Osteoblast (primary cell): ENCODE results near the gene CAPN9. TPM values are rescaled to one million over a fixed set of nuclear protein-coding genes. Genes with fewer than 3 reads are reported as not detected.

Experiments used
- DNase-seq: peaks from one replicate; pipeline ENCODE4 v3.0.0; 2011; ENCODE audit warnings: low spot score, mixed read lengths; ENCODE audit not compliant: insufficient read length; ENCODE audit errors: missing footprints
- H2AFZ ChIP-seq: 2 replicates; pipeline ENCODE4 v1.6.0; 2011; ENCODE audit warnings: mild to moderate bottlenecking, low read length
- H3K27ac ChIP-seq: 2 replicates; pipeline ENCODE4 v1.5.1; 2011; ENCODE audit warnings: mild to moderate bottlenecking, low read depth, low read length, moderate library complexity
- H3K27me3 ChIP-seq: 2 replicates; pipeline ENCODE4 v1.6.0; 2012; ENCODE audit warnings: mild to moderate bottlenecking, control low read depth, inconsistent platforms, low read length, moderate library complexity; ENCODE audit not compliant: insufficient read depth
- H3K36me3 ChIP-seq: 2 replicates; pipeline ENCODE4 v1.5.1; 2011; ENCODE audit warnings: mild to moderate bottlenecking, low read length, control low read depth, moderate library complexity; ENCODE audit not compliant: insufficient read depth
- H3K4me1 ChIP-seq: 2 replicates; pipeline ENCODE4 v1.5.1; 2011; ENCODE audit warnings: mild to moderate bottlenecking, low read length, control low read depth, moderate library complexity; ENCODE audit not compliant: insufficient read depth
- H3K4me2 ChIP-seq: 2 replicates; pipeline ENCODE4 v1.6.0; 2011; ENCODE audit warnings: mild to moderate bottlenecking, low read length; ENCODE audit not compliant: insufficient read depth
- H3K4me3 ChIP-seq: fragments of 200-600 bp; sonication (generic); 3 replicates; pipeline ENCODE4 v1.5.1; 2012; ENCODE audit warnings: mild to moderate bottlenecking, low read length, inconsistent platforms; ENCODE audit not compliant: insufficient read depth
- H3K79me2 ChIP-seq: 2 replicates; pipeline ENCODE4 v1.6.0; 2012; ENCODE audit warnings: mild to moderate bottlenecking, low read length, control low read depth, inconsistent platforms; ENCODE audit not compliant: insufficient read depth
- H3K9me3 ChIP-seq: 2 replicates; pipeline ENCODE4 v1.5.1; 2011; ENCODE audit warnings: low read depth, low read length, control low read depth
- H4K20me1 ChIP-seq: 2 replicates; pipeline ENCODE4 v1.6.0; 2012; ENCODE audit warnings: mild to moderate bottlenecking, low read length, control low read depth; ENCODE audit not compliant: insufficient read depth
- total RNA-seq: library from RNA; depleted of rRNA; stranded (reverse); fragments of >200 nt; gene quantifications from 2 replicates; pipeline ENCODE4 v1.2.3, GENCODE V29; 2012
- TF ChIP-seq, protein P1 (sequence below): IDR thresholded peaks from 2 replicates; pipeline ENCODE4 v1.5.1; 2011; ENCODE audit warnings: mild to moderate bottlenecking, low read depth, low read length, moderate library complexity; ENCODE audit errors: extremely low read depth

CAPN9 gene
- total RNA-seq, 1 donor: not detected

DNA sequence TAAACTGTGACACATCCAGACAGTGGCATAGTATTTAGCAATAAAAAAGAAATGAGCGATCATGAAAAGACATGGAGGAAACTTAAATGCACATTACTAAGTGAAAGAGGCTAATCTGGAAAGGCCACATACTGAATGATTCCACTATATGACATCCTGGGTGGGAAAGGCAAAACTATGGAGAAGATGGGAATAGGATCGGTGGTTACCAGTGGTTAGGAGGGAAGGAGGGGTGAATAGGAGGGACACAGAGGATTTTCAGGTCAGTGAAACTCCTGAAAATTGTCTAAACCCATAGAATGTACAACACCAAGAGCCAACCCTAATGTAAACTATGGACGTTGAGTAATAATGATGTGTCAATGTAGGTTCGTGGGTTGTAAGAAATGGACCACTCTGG lies 47.1 kb upstream of the CAPN9 start:
- no peaks in the 10 kb centered on the region for H3K79me2 ChIP-seq
- H3K9me3 ChIP-seq: no peaks in the 10 kb centered on the region
- no peak for DNase-seq
- no peak overlapping the region for H3K4me2 ChIP-seq
- no peaks in the 10 kb centered on the region for H3K36me3 ChIP-seq
- no peak overlapping the region for H3K27ac ChIP-seq
- H4K20me1 ChIP-seq: no peaks in the 10 kb centered on the region
- no peaks in the 10 kb centered on the region for H3K4me1 ChIP-seq
- H3K4me3 ChIP-seq: no peak overlapping the region
- TF ChIP-seq, protein P1, sequence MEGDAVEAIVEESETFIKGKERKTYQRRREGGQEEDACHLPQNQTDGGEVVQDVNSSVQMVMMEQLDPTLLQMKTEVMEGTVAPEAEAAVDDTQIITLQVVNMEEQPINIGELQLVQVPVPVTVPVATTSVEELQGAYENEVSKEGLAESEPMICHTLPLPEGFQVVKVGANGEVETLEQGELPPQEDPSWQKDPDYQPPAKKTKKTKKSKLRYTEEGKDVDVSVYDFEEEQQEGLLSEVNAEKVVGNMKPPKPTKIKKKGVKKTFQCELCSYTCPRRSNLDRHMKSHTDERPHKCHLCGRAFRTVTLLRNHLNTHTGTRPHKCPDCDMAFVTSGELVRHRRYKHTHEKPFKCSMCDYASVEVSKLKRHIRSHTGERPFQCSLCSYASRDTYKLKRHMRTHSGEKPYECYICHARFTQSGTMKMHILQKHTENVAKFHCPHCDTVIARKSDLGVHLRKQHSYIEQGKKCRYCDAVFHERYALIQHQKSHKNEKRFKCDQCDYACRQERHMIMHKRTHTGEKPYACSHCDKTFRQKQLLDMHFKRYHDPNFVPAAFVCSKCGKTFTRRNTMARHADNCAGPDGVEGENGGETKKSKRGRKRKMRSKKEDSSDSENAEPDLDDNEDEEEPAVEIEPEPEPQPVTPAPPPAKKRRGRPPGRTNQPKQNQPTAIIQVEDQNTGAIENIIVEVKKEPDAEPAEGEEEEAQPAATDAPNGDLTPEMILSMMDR: no peak
- no peak overlapping the region for H2AFZ ChIP-seq
- no peaks in the 10 kb centered on the region for H3K27me3 ChIP-seq

DNA sequence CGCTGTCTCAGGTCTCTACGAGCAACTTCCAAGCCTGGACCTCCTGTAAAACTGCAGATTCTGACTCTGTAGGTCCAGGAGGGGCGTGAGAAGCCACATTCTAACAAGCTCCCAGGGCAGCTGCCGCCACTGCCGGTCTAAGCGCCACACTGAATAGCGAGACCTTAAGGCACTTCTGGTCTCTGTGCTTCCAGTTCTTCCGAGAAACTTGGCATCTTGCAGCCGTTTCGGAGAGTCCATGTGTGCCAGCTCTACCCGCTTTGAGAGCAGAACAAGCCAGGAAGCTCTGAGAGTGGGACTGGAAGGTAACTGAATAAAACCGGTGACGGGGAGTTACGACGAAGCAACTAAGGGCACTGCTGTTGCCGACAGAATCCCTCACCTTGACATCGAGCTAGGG lies 45.8 kb upstream of the CAPN9 start:
- DNase-seq: no peak
- H2AFZ ChIP-seq: no peak overlapping the region
- no peaks in the 10 kb centered on the region for H4K20me1 ChIP-seq
- H3K36me3 ChIP-seq: no peaks in the 10 kb centered on the region
- no peaks in the 10 kb centered on the region for H3K27me3 ChIP-seq
- H3K9me3 ChIP-seq: no peaks in the 10 kb centered on the region
- no peaks in the 10 kb centered on the region for H3K4me1 ChIP-seq
- H3K27ac ChIP-seq: no peak overlapping the region
- TF ChIP-seq, protein P1: no peak
- no peak overlapping the region for H3K4me2 ChIP-seq
- no peak overlapping the region for H3K4me3 ChIP-seq
- no peaks in the 10 kb centered on the region for H3K79me2 ChIP-seq

DNA sequence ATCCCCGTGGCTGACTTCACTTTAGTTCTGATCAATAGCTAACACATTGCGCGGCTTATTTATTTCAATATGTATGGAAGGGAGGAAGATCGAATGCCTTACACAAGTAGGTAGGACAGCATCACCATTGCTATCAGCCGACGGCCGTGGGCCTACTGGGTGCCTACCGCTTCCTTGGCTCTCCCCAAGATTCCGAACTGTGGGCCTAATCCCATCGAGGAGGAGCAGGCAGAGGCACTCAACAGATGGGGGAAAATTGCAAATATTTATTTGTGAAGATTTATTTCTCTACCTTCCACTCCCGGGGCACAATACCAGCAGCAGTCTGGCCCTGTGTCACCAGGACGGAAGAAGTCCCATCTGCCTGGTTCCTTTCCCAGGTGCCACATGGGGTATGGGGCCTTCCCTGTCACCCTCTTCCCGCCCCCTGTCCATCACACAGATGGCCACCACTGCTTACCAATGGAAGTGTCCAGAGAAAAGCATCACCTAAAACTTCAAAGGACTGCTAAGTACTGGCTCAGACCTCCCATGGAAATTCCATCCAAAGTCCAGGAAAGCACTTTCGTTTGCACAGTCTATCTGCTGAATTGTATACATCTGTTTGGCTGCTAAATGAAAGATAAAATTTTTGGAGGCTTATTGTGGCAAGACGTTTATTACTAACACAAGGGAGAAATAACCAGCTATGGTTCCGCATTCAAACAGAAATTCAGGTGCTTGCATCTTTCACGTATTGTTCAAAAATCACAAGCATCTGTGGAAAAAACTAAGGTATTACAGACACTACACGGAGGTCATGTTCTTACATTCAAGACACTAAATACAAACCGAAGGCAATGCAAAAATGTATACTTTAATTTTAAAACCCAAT lies 45.1 kb upstream of the CAPN9 start:
- no peaks in the 10 kb centered on the region for H3K27me3 ChIP-seq

More for the DNA sequence above, 45.1 kb upstream of the CAPN9 start:
- H3K36me3 ChIP-seq: no peaks in the 10 kb centered on the region
- H2AFZ ChIP-seq: no peak overlapping the region
- no peak overlapping the region for H3K27ac ChIP-seq
- H3K9me3 ChIP-seq: no peaks in the 10 kb centered on the region
- no peaks in the 10 kb centered on the region for H4K20me1 ChIP-seq
- no peaks in the 10 kb centered on the region for H3K4me1 ChIP-seq
- DNase-seq: no peak
- TF ChIP-seq, protein P1: no peak
- H3K79me2 ChIP-seq: no peaks in the 10 kb centered on the region
- H3K4me2 ChIP-seq: no peak overlapping the region
- no peak overlapping the region for H3K4me3 ChIP-seq
